COR-L47 (cell line): ENCODE data around the gene IL12A.

Experiments
- DNase-seq: peaks from one replicate; lab custom pipeline; 2025; lab: John Stamatoyannopoulos, UW

IL12A gene

GRCh38 chr3:159988617-159989271, at the start of gene IL12A:
IL12A (plus strand) TSS chr3:159988835.
- DNase-seq, result peak; percentile 37

- DNase-seq, result no peak
Observed at GRCh38 chr3:159941038-159942000, 47.3 kb upstream of the IL12A start.

DNA sequence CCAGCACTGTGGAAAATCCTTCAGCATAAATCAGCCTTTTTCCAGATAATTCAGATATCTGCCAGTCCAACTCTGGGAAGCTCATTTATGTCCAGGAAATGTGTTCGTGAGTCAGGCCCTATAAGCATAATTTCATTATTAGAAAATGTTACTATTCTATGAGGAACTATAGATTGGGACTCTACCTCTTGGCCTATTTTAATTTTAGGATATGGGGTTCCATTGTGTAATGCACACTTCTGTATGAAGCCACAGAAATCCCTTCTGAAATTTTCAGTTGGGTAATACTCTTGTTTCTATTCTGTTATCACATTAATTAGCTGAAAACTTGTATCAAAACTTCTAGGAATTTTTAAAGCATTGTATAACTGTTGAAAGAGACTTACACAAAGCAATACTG, 43.9 kb upstream of the IL12A start:
- DNase-seq, result no peak

DNA sequence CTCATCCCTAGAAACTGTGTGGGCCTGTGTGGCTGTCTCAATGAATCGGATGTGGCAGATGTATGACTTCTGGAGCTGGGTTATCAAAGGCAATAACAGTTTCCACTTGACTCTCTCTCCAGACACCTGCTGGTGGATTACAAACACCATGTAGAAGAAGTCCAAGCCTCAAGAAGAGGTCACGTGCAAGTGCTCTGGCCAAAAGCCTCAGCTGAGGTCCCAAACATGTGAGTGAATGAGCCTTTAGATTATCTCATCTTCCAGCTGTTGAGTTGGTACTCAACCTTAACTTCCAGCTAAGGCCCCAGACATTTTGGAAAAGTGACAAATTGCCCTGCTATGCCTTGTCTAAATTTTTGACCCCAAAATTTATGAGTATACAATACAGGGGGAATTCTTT, 42.7 kb upstream of the IL12A start:
- no peak for DNase-seq

GRCh38 chr3:159947220-159947619, 41.4 kb upstream of the IL12A start:
- DNase-seq, result no peak

DNA sequence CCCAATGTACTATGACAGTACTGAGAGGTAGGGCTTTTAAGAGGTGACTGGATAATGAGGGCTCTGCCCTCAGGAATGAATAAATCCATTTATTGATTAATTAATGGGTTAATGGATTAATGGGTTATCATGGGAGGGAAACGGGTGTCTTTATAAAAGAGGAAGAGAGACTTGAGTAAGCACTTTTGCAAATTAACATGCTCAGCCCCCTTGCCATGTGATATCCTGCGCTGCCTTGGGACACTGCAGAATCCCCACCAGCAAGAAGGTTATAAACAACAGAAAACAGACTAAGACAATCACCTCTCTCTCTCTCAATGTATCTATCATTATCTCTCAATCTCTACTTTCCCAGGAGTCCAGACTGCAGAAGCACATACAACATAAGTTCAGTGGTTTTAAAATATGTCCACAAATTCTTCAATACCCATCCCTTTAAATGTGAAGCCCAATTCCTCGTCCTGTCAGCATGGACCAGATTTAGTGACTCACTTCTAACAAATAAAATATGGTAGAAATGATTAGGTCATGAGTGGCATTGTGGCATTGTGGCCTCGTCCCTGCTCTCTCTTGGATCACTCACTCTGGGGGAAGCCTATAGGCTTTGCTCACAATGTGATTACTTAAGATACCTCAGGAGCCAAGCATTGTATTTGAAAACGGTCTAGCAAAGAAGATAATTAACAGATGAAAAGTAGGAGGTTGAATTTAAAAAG, 40.0 kb upstream of the IL12A start:
- no peak for DNase-seq

- DNase-seq, result no peak
Observed at GRCh38 chr3:159950156-159950898, 38.3 kb upstream of the IL12A start.

DNA sequence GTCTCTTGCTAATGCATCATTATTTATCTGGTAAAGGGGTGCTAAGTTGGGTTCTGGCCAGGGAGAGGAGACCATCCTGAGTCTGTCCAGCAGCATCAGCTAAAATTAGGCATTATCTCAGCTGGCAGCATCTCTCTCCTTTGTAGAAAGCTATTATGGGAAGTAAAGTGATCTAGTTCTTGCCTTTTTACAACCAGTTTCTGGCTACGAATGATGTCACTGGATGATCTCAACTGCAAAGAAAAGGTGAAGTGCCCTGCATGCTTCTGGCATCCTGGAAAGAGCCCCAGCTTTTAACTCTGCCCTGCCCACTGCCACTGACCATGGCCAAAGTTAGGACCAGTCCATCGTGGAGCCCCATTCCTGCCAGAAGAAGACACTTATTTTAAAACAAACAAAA, 37.1 kb upstream of the IL12A start:
- no peak for DNase-seq

- no peak for DNase-seq
Observed at GRCh38 chr3:159953325-159954085, 35.1 kb upstream of the IL12A start.

DNA sequence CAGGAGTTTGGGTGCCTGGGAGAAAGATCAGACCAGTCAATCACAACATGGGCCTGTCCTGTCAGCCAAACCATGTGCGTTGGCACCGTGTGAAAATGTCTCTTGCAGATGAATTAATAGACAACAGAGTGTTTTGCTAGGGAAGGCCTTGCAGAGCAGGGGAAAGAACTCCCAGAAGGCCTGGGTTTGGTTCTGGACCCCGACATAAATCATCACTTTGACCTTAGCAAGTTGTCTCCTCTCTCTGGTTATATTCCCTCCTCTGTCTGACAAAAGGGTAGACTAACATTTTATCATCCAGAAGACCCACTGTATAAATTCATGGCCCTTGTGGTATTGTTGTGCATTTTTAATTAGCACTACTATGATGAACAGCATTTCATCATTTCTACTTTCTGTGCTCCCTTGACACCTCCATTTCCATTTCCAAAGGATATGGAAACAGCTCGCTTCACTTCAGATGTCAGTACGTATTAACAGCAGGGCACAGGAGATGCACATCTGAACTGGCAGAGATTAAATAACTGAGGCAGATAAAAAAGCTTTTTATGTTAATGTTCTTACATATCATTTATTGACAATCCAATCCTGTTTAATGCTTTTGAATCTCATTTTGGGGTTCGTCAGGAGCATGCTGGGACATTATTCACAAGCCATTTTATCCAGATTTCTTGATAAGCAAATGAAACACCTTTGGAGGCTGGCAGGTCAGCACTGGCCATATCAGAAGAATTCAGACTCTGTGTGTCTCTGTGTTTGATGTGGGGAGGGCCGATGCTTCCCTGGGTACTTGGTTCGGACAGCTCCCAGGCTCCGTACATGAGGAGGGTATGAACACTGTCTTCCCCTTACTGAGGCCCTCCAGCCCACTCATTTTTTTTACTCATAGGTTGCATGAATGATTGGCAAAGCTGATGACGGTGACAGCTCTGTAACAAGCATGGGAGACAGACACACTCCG, 28.2 kb upstream of the IL12A start:
- DNase-seq, result no peak

GRCh38 chr3:159964166-159964973, 24.3 kb upstream of the IL12A start:
- no peak for DNase-seq

DNA sequence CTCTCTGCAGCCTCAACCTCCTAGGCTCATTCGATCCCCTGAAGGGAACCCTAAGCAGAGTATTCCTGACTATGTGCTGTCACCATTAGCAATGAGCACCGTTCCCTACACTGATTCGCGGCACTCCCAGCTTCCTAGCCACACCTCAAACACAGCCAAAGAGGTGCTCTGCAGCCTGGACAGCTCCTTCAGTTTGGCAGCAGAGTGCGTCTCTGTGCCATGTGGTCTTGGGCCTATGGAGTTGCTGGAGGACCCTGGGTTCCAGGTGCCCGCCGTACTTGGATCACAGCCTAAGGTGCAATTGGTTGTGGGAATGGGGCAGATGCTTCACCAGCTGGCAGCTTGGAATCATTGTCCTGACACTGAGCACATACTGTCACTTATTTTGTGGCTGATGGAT, 17.3 kb upstream of the IL12A start:
- no peak for DNase-seq

DNA sequence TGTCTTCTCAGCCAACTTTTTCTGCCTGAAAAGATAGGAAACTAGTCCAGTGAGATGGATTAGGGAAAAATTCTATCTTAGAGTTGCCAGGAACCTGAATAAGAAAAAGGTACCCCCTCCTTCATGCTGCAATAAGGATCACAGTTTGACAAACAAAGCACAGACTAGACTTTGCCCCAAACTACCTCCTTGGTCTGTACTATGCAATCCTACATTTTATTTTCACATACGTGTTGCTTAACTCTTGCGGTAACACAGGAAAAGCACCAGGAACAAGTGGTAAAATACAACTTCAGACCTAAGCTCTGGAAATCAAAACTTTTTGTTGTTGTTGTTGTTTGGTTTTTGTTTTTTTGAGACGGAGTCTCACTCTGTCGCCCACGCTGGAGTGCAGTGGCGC, 11.3 kb upstream of the IL12A start:
- no peak for DNase-seq

DNA sequence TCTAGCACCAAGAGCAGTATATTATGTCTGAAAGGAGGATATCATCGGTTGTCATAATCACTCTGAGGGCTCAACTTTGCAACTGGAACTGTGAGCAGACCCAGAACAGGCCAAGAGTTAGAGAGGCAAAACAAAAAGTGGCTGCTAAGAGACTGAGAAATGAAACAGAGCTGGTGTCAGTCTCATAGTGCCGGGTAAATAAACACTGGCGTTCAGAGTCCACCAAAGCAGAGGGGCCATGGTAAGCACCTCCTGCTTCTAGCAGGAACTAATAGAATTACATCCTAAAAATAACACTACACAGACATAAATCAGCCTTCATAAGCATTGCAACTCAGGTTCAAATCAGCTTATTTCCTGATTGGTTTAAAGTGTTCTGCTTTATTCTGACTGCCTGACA, 10.3 kb upstream of the IL12A start:
- no peak for DNase-seq

DNA sequence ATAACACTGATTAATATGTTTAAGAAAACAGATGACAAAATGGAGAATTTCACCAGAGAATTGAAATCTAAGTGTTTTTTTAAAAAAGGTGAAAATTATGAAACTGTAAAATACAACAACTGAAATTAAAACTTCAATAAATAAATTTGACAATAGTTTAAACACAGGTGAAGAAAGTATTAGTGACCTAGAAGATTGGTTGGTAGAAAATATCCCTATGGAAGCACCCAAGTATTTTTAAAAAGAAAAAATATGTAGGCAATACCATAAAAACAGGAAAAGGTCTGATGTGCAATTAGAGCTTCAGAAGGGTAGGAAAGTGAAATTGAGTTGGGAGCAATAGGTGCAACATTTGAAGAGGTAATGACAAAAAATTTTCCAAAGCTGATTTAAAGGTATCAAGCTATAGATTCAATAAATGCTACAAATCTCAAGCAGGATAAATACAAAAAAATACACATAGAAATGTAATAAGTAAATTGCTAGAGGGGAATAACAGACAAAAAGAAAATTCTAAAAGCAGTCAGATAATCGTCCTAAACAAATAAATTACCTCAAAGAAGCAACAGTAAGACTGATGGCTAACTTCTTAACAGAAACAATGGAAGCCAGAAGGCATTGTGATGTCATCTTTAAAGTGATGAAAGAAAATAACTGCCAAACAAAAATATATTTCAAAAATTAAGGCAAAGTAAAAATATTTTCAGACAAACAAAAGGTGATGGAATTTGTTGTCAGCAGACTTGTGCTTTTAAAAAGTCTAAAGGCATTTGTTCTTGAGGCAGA, 9.5 kb upstream of the IL12A start:
- DNase-seq, result no peak

- DNase-seq, result no peak
Observed at GRCh38 chr3:159982442-159982974, 6.1 kb upstream of the IL12A start.

- DNase-seq, result no peak
Observed at GRCh38 chr3:159987291-159987711, 1.3 kb upstream of the IL12A start.
